Kasumi-1 (cell line): ENCODE data around the gene SGO1.
"Not testable (repeated sequence)": the region's sequence is repeated elsewhere in the genome, so short reads cannot be mapped to it uniquely, and the experiment has no call there.

Experiments used
- DNase-seq, 2 experiments: peaks; one replicate each; lab custom pipeline; 2025; lab: John Stamatoyannopoulos, UW

SGO1 gene

DNA sequence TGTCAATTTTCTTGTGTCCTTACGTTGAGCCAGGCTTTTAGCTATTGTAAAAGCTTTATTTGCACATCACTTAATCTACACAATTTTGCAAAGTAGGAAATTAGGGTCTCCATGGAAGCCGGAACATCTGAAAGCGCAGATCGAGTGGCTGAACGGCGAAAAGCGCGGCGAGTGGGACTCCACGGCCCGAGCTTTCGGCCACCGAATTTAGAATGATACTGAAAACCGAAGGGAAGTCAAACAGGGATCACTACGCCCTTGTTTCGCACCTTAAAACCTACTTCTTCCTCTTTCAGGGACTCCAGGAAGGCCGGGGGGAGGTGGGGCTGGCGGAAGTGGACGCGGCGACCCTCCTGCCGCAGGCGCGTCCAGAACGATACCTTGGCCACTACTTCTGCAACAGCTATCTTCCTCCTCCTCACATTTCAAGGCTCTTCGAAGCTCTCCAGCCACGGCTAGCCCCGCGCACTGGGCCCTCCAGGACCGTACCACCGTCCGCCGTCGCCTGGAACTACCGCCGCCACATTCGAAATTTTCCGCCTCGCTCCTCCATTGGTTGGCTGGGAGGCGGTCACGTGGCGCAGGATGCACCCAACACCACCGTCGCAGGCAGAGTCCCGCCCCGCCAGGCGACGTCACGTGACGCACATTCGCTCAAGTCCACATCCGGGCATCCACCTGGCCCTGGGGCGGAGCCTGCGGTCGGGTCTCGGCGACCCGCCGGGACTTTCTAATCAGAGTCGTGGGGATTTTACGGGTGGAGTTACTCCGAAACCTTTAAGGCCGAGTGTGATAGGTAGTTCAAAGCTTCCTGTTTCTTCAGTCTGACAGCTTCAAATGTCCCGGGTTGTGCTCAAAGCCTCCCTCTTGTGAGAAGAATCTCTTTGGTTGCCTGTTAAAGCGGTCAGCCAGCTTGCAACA is at the start of gene SGO1:
Gene SGO1, minus strand, starts transcription at position 528 of the 921 bp plus-strand sequence. CDS start 2,179 bp downstream, outside the sequence.
- DNase-seq: peak; percentile 95 to 96

DNA sequence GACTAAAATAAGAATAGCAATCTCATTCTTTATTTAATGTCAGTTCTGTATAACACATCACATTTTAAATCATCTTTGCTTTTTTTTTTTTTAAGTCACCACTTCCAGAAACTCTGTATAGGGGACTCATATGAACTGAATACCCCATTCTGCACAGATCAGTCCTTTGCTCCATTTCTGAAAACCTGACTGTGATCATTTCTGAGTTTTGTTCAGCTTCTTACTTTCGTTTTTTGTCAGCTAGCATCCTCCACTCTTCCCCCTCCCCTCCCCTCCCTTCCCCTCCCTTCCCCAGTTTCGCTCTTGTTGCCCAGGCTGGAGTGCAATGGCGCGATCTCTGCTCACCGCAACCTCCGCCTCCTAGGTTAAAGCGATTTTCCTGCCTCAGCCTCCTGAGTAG is 49.8 kb upstream of the SGO1 start:
- DNase-seq: no peak

DNA sequence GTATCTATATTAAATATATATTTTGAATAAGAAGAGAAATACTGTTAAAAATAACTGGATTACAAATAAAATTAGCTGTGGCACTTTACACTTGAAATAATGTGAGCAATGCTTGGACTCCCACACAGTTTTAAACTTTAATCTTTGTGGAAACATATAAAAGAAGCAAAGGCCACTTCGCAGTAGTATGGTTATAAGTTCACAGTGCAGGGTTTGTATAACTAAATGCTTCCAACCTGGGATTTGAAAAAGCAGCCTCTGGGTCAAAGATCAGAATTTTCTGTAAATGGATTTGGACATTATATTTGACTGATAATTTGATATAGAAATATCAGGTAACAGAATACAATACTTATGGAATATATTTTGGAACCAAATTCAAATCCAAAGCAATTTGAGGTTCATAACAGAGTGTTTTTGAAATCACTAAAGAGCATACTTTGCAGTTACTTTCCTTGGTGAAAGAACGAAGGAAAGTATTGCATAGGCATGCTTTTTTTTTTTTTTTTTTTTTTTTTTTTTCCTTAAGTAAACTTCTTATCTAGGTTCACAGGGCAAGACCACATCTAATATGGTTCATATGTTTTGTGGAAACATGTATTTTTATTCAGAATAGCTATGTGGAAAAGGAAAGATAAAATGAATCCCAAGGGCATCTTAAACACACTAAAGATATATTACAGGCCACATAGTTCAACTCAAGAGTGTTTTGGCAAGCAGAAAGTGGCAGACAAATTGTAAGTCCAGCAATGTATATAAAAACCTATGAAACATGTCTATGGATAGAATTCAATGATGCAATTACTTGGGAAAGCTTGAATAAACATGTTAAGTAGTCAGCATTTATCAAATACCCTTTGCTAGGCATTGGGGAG is 47.1 kb upstream of the SGO1 start:
- DNase-seq: no peak

DNA sequence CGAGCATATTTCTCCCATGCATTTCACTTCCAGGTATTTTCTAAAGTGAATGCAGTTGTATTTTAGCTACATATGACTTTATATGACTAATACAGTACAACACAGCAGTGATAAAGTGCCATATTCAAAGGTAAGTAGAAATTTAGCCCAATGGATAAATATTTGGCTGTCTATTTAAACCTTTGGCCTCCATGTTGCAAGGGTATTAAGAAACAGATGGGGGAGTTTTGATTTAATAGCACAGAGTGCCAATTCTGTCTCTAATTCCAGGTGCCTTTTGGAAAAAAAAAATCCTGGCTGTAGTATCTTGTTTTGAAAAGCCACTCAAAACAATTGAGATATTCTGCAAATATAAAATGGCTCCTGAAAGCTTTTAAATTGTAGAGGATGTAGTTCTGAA is 44.9 kb upstream of the SGO1 start:
- DNase-seq: no peak

DNA sequence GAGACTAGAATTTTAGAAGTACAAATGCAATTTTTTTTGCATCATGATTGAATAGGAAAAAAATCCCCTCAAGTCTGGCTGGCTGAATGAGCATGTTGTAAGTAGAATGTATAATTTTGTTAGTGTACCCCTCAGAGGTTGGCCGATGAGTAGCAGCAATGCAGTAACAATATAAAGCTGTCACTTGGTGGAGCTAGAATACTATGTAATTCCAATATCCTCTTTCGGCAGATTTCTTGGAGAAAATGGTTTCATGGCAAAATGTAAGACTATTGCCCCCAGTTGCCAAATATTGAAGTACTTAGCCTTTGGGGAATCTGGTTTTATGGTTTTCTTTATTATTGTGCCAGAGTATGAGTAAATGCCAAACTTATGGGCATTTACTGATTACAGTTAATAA is 39.8 kb upstream of the SGO1 start:
- DNase-seq: peak; percentile 53 to 69

DNA sequence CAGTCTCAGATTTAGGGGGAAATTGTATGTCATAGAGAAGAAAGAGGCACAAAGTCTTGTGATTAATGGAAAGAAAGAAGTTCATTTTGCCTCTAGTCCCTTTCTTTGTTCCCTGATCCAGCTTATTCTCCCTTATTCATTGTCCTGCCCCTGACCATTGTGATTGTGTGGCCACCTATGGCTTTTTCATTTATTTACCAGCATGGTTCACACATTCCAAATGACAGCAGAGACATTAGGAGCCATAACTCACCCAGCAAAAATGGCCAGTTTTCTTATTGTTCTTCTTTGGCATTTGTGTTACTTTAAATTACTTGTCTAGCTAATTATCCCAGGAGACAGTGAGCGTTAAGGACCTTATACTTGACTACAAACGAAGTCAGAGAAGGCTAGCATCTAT is 36.3 kb upstream of the SGO1 start:
- DNase-seq: no peak

DNA sequence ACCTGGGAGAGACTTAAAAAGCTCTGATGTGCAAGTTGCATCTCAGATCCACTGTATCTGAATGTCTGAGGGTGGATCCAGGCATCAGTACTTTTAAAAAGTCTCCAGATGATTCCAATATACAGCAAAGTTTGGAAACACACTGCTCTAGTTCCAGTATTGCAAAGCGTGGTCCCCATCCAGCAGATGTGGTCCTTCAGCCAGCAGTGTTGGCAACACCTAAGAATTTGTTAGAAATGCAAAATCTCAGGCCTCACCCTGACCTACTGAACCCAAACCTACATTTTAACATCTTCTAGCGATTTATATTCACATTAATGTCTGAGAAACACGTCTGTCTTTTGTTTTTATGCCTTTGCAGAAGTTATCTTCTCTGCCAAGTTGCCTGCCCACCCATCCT is 32.2 kb upstream of the SGO1 start:
- DNase-seq: no peak

DNA sequence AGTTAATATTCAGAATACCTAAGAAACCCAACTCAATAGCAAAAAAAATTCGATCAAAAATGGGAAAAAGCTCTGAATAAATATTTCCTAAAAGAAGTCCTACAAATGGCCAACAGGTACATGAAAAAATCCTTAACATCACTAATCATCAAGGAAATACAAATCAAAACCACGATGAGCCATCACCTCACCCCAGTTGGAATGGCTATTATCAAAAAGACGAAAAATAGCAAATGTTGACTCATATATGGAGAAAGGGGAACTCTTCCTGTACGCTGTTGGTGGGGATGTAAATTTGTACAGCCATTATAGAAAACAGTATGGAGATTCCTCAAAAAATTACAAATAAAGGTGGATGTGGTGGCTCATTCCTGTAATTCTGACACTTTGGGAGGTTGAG is 29.6 kb upstream of the SGO1 start:
- no peak for DNase-seq

DNA sequence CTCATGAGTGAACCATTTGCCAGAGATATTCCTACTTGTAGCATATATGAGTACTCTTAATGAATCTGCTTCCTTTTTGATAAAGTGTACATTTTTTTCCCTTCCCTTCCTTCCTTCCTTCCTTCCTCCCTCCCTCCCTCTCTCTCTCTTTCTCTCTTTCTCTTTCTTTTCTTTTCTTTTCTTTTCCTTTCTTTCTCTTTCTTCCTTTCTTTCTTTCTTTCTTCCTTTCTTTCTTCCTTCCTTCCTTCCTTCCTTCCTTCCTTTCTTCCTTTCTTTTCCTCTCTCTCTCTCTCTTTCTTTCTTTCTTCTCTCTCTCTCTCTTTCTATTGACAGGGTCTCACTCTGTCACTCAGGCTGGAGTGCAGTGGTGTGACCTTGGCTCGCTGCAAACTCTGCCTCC is 27.5 kb upstream of the SGO1 start:
- not testable (repeated sequence) for DNase-seq

DNA sequence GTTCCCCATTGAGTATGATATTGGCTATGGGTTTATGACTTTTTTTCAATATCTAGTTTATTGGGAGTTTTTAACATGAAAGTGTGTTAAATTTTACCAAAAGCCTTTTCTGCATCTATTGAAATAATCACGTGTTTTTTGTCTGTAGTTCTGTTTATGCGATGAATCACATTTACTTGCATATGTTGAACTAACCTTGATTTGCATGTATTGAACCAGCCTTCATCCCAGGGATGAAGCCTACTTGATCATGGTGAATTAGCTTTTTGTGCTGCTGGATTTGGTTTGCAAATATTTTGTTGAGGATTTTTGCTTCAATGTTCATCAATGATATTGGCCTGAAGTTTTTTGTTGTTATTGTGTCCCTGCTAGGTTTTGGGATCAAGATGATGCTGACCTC is 21.9 kb upstream of the SGO1 start:
- not testable (repeated sequence) for DNase-seq

DNA sequence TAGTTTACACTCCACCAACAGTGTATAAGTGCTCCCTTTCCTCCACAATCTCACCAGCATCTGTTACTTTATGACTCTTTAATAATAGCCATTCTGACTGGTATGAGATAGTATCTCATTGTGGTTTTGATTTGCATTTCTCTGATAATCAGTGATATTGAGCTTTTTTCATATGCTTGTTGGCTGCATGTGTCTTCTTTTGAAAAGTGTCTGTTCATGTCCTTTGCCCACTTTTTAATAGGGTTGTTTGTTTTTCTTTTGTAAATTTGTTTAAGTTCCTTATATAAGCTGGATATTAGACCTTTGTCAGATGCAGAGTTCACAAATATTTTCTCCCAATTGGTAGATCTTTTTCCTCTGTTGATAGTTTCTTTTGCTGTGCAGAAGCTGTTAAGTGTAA is 19.9 kb upstream of the SGO1 start:
- DNase-seq: not testable (repeated sequence)

DNA sequence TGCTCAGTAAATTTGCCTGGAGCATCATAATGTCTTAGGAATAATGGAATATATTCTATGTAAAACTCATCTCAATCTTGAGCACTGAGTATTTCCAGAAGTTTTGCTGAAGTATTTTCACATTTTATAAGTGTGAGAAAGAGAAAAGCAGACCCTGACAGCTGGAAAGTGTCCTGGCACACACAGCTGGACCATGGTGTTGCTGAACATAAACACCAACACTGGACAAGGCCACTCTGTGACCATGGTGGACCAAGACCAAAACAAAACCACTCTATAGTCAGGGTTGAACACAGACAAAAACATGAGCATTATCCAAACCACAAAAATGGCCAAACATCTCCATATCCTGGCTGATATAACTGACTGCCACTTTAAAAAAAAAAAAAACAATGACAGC is 15.1 kb upstream of the SGO1 start:
- no peak for DNase-seq

DNA sequence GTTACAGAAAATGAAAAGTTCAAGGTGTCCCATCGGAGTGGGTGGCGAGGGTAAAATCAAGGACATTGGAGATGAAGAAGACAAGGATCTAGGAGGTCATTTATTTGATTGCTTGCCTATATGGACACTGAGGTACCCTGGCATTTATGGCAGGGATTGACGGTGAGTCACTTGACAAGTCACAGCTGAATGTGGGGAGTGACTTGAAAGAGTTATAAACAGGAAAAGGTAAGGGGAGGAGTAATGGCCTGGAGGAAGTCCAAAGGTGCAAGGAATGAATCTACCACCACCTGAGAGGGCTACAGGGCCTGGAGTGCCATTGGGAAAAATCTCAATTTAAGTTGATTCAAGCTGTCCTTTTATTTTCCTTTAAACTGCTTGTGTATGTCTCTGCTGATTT is 11.8 kb upstream of the SGO1 start:
- no peak for DNase-seq

DNA sequence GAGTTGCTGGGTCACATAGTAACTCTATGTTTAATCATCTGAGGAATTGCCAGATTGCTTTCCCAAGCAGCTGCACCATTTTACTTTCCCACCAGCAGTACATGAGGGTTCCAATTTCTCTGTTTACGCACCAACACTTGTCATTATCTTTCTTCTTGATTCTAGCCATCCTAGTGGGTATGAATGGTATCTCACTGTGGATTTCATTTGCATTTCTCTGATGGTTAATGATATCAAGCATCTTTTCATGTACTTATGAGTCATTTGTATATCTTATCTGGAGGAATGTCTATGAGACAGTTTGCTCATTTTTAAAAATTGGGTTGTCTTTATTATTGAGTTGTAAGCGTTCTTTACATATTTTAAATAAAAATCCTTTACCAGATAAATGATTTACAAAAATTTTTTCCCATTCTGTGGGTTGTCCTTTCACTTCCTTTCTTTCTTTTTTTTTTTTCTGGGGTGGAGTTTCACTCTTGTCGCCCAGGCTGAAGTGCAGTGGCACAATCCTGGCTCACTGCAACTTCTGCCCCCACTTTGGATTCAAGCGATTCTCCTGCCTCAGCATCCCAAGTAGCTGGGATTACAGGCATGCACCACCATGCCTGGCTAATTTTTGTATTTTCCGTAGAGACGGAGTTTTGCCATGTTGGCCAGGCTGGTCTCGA is 8.9 kb upstream of the SGO1 start:
- no peak for DNase-seq

DNA sequence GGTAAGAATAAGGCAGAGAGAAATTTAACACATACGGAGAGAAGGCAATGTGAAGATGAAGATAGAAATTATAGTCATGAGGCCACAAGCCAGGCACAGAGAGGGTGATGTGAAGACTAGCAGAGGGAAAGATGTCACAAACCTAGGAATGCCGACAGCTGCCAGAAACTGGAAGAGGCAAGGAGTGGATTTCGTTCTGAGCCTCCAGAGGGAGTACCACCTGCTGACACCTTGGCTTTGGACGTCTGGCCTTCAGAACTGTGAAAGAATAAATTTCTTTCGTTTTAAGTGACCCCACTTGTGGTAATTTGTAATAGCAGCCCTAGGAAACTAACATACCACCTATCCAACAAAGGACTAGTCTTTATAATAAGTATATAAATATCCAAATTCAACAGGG is 5.0 kb upstream of the SGO1 start:
- no peak for DNase-seq

DNA sequence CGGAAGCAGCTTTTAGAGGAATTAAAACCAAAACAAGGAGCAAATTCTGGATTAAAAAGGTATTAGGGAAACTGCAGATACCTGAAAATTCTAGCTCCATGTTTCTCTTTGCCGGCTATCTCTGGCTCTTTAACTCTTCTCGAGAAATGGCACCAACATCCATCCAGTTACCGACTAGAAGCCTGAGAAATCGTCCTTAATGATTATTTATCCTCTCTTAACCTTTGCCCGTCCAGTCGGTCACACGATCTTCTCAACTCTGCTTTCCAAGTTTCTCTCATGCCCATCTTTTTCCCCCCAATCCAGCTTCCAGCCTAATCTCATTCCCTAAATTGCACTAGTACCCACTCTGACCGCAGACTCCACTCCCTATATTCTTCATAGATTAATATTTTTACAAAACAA is 596 bp upstream of the SGO1 start:
- DNase-seq: no peak

DNA sequence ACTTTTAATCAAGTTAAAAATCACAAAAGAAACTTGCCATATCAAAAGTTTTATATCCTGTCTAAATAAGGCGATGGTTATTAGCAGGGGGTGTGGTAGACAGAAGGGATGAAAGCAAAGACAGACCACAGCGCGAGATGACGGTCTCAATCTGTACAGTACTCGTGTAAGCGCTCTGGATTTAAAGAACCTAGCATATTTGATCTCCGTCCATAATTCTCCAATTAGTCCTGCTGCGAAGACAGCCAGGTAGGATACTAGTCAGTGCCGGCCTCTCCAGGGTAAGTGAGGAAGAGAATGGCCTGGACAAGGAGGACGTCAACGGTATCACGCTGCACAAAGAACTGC is 701 bp downstream of the SGO1 start:
- DNase-seq: peak; percentile 29 to 73

DNA sequence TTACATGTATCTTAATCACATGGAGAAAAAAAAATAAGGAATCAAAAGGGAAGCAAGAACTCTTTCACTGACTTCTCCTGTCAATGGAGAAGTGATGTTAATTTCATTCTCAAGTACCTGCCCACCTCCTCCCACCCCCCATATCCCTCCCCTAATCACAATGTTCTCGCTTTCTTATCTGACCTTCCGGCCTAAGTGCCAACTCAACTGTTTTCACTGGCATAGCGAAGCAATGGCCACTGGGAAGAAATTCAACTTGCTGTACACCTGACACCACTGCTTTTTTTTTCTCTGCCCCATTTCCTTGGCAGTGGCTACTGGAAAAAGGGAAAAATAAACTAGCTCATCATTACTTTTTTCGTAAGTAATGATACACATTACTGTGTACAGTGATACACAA is 3.8 kb downstream of the SGO1 start:
- no peak for DNase-seq

DNA sequence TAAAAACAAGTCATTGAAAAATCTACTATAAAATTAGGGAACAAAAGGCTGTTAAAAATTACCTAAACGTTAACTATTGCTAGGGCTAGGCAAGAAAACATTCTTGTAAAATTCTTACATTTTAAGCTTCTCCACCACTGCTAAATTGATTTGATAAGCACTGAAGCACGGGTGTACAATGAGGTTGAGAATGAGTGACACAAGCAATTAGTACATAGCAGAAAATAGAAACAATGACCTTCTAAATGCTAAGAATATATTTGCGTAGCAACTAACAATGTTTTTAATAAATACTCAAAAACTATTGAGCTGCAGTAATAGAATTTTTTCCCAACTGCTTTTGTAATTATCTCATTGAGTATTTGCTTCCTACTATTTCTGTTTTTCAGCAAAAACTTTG is 4.7 kb downstream of the SGO1 start:
- no peak for DNase-seq

DNA sequence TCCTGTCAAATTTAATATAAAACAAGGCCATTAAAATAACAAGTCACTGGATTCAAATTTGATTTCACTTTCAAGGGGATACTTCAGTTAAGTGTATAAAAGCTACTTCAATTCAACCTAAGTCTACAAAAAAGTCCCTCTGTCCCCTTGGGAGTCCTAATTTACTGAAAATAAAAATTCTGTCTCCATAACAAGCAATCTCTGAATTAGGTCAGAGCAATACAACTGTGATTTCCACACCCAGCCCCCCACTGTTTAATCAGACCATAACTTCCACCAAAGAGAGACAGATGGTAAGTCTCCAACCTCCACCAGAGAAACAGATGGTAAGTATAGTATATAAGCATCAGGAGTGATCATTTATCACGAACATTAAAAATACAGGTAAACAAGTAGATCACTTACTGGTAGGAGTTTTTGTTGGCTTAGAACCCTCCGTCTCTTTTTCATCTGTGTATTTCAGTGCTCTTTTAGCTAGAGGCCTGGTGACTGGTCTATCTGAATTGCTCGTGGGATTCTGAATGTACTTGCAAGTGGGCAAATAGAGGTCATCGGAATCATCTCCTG is 12.1 kb downstream of the SGO1 start:
- DNase-seq: no peak

DNA sequence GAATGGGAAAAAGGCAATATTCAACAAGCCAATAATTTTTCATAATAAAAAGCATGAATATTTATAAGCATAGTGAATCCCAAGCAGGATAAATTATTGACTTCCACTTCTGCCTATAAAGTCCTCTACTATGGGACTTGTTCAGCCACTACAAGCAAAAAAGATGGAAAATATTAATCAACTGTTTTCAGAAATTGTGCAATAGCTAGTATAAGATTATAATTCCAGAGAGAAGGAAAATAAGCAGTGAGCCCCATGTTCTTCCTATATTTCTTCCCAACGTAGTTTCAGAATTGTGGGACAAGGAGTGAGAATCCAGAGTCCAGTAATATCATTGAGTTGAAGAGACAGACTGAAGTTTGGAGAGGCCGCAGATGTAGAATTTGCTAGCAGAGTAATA is 24.3 kb downstream of the SGO1 start:
- DNase-seq: no peak

DNA sequence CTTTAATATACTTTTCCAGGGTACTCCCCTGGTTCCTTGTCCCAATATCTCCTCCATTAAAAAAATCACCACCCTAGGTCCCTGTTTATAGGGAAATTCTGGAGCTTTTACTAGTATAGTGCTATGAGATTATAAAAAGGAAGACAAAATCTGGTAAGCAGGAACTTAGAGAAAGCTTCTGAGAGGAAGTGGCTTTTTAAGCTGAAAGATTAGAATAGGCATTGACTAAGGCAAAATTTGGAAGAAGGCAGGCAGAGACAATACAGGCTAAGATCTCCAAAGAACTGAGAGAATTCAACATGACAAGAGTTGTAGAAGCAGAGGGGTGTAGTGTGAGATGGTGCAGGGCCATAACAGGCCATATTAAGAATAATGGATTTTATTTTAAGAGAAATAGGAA is 25.8 kb downstream of the SGO1 start:
- DNase-seq: peak; percentile 22 to 60
